Brain pericyte (primary cell): Measurements from ENCODE around the gene RGS9BP.
"Not testable (repeated sequence)": the region's sequence is repeated elsewhere in the genome, so short reads cannot be mapped to it uniquely, and the experiment has no call there.

Experiments
- DNase-seq: peaks from one replicate; pipeline ENCODE4 v3.0.0-alpha.2; 2012; ENCODE audit warnings: low read depth, low spot score

RGS9BP gene

GRCh38 chr19:32671883-32672593, 3.6 kb upstream of the RGS9BP start:
- DNase-seq = no peak

GRCh38 chr19:32672841-32673240, 2.8 kb upstream of the RGS9BP start:
- no peak for DNase-seq

- DNase-seq = no peak
Measured at GRCh38 chr19:32673573-32673972, 2.1 kb upstream of the RGS9BP start.

- no peak for DNase-seq
Measured at GRCh38 chr19:32674153-32674930, 1.3 kb upstream of the RGS9BP start.

GRCh38 chr19:32674931-32675719, 523 bp upstream of the RGS9BP start, which contains the start of gene ANKRD27:
TSS of gene ANKRD27 (minus strand) at chr19:32675180. CDS start at chr19:32659015, 16,165 bp downstream.
- peak; percentile 92 for DNase-seq

GRCh38 chr19:32676186-32676894, 692 bp downstream of the RGS9BP start:
- no peak for DNase-seq

GRCh38 chr19:32676895-32677359, 1.3 kb downstream of the RGS9BP start:
- no peak for DNase-seq

GRCh38 chr19:32677657-32678056, 2.0 kb downstream of the RGS9BP start:
- DNase-seq = no peak

- DNase-seq = no peak
Measured at GRCh38 chr19:32680986-32681385, 5.3 kb downstream of the RGS9BP start.

GRCh38 chr19:32682317-32682716, 6.7 kb downstream of the RGS9BP start:
- no peak for DNase-seq

GRCh38 chr19:32686847-32687475, 11.3 kb downstream of the RGS9BP start:
- DNase-seq = no peak

GRCh38 chr19:32687681-32688080, 12.0 kb downstream of the RGS9BP start:
- no peak for DNase-seq

- DNase-seq = no peak
Measured at GRCh38 chr19:32688311-32688710, 12.7 kb downstream of the RGS9BP start.

- no peak for DNase-seq
Measured at GRCh38 chr19:32691291-32691951, 15.8 kb downstream of the RGS9BP start, which contains the start of gene NUDT19. TSS of gene NUDT19 (plus strand) at chr19:32691821. CDS start at chr19:32691961, 140 bp downstream.

- no peak for DNase-seq
Measured at GRCh38 chr19:32691952-32692726, 16.5 kb downstream of the RGS9BP start.

GRCh38 chr19:32692727-32693061, 17.0 kb downstream of the RGS9BP start:
- no peak for DNase-seq

GRCh38 chr19:32693151-32694108, 17.8 kb downstream of the RGS9BP start:
- DNase-seq = not testable (repeated sequence)

- DNase-seq = not testable (repeated sequence)
Measured at GRCh38 chr19:32694316-32694715, 18.7 kb downstream of the RGS9BP start.
